ENCODE measurements around the gene HOOK1.

- TF ChIP-seq CTCF (IDR thresholded peaks at IDR 0.05; ENCODE audit: low read length) (no peak), EZH2 (optimal IDR thresholded peaks at IDR 0.05; ENCODE audit: low read depth, low read length) (no peak)
Measured at GRCh38 chr1:59897165-59897564, 82.4 kb downstream of the HOOK1 start.
